Measurements from ENCODE around the gene PCDHGB1.
"Not testable (repeated sequence)": the region's sequence is repeated elsewhere in the genome, so short reads cannot be mapped to it uniquely, and the experiment has no call there.

Gene PCDHGB1

DNA sequence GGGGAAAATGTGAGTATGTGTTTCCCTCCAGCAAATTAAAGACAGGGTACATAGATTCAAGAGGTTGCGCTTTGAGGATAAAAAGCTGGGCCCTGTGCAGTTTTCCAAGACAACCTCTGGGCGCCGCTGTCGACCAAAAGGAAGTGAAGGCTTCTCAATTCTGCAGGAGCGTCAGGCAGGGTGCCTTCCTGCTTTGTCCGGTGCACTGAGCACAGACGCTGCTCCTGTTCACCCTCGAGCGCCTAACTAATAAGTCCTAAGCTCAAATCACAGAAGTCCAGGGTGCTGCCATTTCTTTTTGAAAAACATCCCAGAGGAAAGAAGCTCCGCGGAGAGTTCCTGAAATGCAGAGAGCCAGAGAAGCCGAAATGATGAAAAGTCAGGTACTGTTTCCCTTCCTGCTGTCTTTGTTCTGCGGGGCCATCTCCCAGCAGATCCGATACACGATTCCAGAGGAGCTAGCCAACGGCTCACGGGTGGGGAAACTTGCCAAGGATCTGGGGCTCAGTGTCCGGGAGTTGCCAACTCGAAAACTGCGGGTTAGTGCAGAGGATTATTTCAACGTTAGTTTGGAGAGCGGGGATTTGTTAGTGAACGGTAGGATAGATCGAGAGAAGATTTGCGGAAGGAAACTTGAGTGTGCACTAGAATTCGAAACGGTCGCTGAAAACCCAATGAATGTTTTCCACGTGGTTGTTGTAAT is at the start of gene PCDHGB1:
Gene PCDHGB1, plus strand, starts transcription at position 183 of the 703 bp plus-strand sequence. Its CDS starts 162 bp downstream, at position 345.
- no peak within 1 kb of the TSS for H3K9ac ChIP-seq (ENCODE audit: low read length)
- H3K36me3 ChIP-seq (ENCODE audit: control insufficient read depth, insufficient read depth, low read length): no peaks in the 10 kb centered on the region
- peaks cover 32% of the 10 kb centered on the region for H3K9me3 ChIP-seq (ENCODE audit: control insufficient read depth, insufficient read depth, low read depth, low read length)
- H3K27ac ChIP-seq (ENCODE audit: low read depth, low read length): no peak within 1 kb of the TSS
- no peaks in the 10 kb centered on the region for H3K4me1 ChIP-seq (ENCODE audit: control insufficient read depth, insufficient read depth, low read length)
- no peaks in the 10 kb centered on the region for H3K27me3 ChIP-seq (ENCODE audit: control insufficient read depth, insufficient read depth, low read length)
- peak within 1 kb of the TSS; percentile 47 for H3K4me3 ChIP-seq (ENCODE audit: low read depth, low read length)

DNA sequence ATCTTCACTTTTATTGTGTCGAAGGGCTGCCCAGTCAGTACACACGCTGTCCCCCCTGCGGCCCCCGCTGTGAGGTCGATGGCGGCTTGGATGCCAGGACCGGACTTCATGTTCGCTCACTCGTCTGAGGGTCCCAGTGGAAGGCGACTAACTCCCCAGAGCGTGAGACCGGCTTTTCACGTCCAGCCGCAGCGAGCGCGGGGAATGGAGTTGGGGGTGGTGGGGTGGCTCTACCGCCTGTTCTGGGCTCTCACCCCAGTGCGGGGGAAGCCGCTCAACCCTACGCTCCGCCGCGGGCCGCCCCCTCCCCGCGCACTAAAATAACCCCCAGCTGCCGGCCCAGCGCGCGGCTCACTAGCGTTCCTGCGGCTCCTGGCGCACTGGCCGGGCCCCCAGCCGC is 46.1 kb upstream of the PCDHGB1 start, which contains the start of gene SLC25A2:
Gene SLC25A2, minus strand, starts transcription at position 294 of the 400 bp plus-strand sequence. Its CDS starts 184 bp downstream, at position 110.
- Histone ChIP-seq H3K9me3 (ENCODE audit: control insufficient read depth, insufficient read depth, low read depth, low read length) (peaks cover 20% of the 10 kb centered on the region), H3K36me3 (ENCODE audit: control insufficient read depth, insufficient read depth, low read length) (no peaks in the 10 kb centered on the region), H3K4me1 (ENCODE audit: control insufficient read depth, insufficient read depth, low read length) (no peaks in the 10 kb centered on the region), H3K9ac (ENCODE audit: low read length) (no peak within 1 kb of the TSS), H3K27me3 (ENCODE audit: control insufficient read depth, insufficient read depth, low read length) (no peaks in the 10 kb centered on the region), H3K27ac (ENCODE audit: low read depth, low read length) (no peak within 1 kb of the TSS), H3K4me3 (ENCODE audit: low read depth, low read length) (no peak within 1 kb of the TSS)

DNA sequence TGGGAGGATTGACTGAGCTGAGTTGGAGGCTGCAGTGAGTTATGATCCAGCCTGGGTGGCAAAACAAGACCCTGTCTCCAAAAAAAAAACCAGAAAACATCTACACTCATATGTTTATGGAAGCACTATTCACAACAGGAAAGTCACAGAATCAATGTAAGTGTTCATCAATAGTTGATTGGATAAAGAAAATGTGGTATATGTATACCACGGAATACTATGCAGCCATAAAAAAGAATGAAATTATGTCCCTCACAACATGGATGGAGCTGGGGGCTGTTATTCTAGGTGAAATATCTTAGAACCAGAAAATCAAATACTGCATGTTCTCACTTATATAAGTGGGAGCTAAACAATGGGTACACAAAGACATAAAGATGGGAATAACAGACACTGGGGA is 43.3 kb upstream of the PCDHGB1 start:
- H3K9ac ChIP-seq (ENCODE audit: low read length): no peak overlapping the region
- peaks cover 20% of the 10 kb centered on the region for H3K9me3 ChIP-seq (ENCODE audit: control insufficient read depth, insufficient read depth, low read depth, low read length)
- H3K4me1 ChIP-seq (ENCODE audit: control insufficient read depth, insufficient read depth, low read length): no peaks in the 10 kb centered on the region
- no peaks in the 10 kb centered on the region for H3K27me3 ChIP-seq (ENCODE audit: control insufficient read depth, insufficient read depth, low read length)
- H3K27ac ChIP-seq (ENCODE audit: low read depth, low read length): no peak overlapping the region
- H3K4me3 ChIP-seq (ENCODE audit: low read depth, low read length): no peak overlapping the region
- H3K36me3 ChIP-seq (ENCODE audit: control insufficient read depth, insufficient read depth, low read length): no peaks in the 10 kb centered on the region

DNA sequence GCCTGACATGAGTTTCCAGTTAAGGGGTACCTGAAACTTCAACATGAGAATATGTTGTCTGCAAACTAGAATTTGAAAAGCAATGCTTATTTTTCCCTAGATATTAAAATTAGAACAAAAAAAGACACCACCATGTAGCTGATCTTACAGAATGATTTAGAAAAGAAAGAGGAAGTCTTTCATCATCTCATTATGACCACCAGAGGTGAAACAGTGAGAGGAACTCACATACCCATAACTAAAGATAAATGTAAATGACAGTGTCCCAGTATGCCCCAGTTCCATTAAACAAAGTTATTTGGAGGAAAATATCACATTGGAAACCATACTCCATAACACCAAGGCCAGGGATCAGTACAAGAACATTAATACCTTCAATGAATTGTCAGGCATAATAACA is 36.2 kb upstream of the PCDHGB1 start:
- Histone ChIP-seq H3K9me3 (ENCODE audit: control insufficient read depth, insufficient read depth, low read depth, low read length) (peaks cover 21% of the 10 kb centered on the region), H3K4me3 (ENCODE audit: low read depth, low read length) (no peak overlapping the region), H3K4me1 (ENCODE audit: control insufficient read depth, insufficient read depth, low read length) (no peaks in the 10 kb centered on the region), H3K9ac (ENCODE audit: low read length) (no peak overlapping the region), H3K36me3 (ENCODE audit: control insufficient read depth, insufficient read depth, low read length) (peaks cover 21% of the 10 kb centered on the region), H3K27ac (ENCODE audit: low read depth, low read length) (no peak overlapping the region), H3K27me3 (ENCODE audit: control insufficient read depth, insufficient read depth, low read length) (no peaks in the 10 kb centered on the region)

DNA sequence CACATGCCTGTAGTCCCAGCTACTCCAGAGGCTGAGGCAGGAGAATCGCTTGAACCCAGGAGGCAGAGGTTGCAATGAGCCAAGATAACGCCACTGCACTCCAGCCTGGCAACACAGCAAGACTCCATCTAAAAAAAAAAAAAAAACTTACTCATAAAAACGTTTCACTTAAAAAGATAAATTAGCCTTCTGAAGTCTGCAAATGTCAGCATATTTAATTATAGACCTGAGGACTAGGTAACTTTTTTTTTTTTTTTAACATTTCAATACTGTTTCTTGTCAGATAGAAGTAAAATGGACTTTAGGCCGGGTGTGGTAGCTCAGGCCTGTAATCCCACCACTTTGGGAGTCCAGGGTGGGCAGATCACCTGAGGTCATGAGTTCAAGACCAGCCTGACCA is 32.9 kb upstream of the PCDHGB1 start:
- Histone ChIP-seq H3K9me3 (ENCODE audit: control insufficient read depth, insufficient read depth, low read depth, low read length) (peaks cover 34% of the 10 kb centered on the region), H3K36me3 (ENCODE audit: control insufficient read depth, insufficient read depth, low read length) (peaks cover 34% of the 10 kb centered on the region)
- H3K4me1 ChIP-seq (ENCODE audit: control insufficient read depth, insufficient read depth, low read length); H3K27me3 ChIP-seq (ENCODE audit: control insufficient read depth, insufficient read depth, low read length); H3K9ac ChIP-seq (ENCODE audit: low read length); H3K27ac ChIP-seq (ENCODE audit: low read depth, low read length); H3K4me3 ChIP-seq (ENCODE audit: low read depth, low read length): not testable (repeated sequence)

DNA sequence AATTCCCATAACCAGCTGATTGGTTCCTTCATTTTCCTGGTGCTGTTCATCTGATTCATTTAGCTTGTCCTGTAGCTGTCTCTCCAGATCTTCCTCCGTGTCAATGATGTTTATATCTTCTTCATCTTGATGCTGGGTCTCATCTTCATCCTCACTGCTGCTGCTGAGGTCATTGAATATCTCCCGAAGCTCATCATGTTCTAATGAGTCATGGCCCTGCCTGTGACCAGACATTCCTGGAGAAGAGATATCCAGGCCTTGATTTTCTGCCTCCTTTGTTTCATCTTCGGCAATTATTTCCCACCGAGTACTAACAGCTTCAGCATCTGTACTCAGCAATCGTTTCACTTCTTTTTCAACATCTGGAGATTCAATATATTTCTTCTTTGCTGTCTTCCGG is 30.7 kb upstream of the PCDHGB1 start:
- H3K4me3 ChIP-seq (ENCODE audit: low read depth, low read length): peak overlapping the region; percentile 89
- peaks cover 34% of the 10 kb centered on the region for H3K9me3 ChIP-seq (ENCODE audit: control insufficient read depth, insufficient read depth, low read depth, low read length)
- H3K4me1 ChIP-seq (ENCODE audit: control insufficient read depth, insufficient read depth, low read length): no peaks in the 10 kb centered on the region
- H3K27ac ChIP-seq (ENCODE audit: low read depth, low read length): no peak overlapping the region
- peaks cover 34% of the 10 kb centered on the region for H3K36me3 ChIP-seq (ENCODE audit: control insufficient read depth, insufficient read depth, low read length)
- H3K9ac ChIP-seq (ENCODE audit: low read length): no peak overlapping the region
- no peaks in the 10 kb centered on the region for H3K27me3 ChIP-seq (ENCODE audit: control insufficient read depth, insufficient read depth, low read length)

DNA sequence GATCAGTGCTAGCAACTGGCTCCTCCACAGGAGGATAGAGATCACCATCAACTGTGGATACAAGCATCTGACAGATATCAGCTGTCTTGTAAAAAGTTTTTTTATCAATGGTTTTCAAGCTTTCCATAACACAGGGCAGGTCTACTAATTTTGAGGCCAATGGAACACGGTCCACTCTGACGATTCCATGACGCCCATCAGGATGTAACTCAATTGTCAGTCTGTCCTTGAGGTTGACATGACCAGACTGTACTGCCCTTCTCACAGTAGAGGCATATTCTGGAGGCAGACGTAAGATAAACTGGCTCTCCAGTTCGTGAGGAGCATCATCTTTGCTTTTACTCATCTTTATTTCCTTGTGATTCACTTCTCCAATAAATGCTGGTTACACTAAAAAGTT is 30.2 kb upstream of the PCDHGB1 start:
- H3K27me3 ChIP-seq (ENCODE audit: control insufficient read depth, insufficient read depth, low read length): no peaks in the 10 kb centered on the region
- H3K36me3 ChIP-seq (ENCODE audit: control insufficient read depth, insufficient read depth, low read length): peaks cover 34% of the 10 kb centered on the region
- H3K27ac ChIP-seq (ENCODE audit: low read depth, low read length): no peak overlapping the region
- H3K9me3 ChIP-seq (ENCODE audit: control insufficient read depth, insufficient read depth, low read depth, low read length): peaks cover 32% of the 10 kb centered on the region
- peak overlapping the region; percentile 89 for H3K4me3 ChIP-seq (ENCODE audit: low read depth, low read length)
- peak overlapping the region; percentile 96 for H3K9ac ChIP-seq (ENCODE audit: low read length)
- H3K4me1 ChIP-seq (ENCODE audit: control insufficient read depth, insufficient read depth, low read length): no peaks in the 10 kb centered on the region

DNA sequence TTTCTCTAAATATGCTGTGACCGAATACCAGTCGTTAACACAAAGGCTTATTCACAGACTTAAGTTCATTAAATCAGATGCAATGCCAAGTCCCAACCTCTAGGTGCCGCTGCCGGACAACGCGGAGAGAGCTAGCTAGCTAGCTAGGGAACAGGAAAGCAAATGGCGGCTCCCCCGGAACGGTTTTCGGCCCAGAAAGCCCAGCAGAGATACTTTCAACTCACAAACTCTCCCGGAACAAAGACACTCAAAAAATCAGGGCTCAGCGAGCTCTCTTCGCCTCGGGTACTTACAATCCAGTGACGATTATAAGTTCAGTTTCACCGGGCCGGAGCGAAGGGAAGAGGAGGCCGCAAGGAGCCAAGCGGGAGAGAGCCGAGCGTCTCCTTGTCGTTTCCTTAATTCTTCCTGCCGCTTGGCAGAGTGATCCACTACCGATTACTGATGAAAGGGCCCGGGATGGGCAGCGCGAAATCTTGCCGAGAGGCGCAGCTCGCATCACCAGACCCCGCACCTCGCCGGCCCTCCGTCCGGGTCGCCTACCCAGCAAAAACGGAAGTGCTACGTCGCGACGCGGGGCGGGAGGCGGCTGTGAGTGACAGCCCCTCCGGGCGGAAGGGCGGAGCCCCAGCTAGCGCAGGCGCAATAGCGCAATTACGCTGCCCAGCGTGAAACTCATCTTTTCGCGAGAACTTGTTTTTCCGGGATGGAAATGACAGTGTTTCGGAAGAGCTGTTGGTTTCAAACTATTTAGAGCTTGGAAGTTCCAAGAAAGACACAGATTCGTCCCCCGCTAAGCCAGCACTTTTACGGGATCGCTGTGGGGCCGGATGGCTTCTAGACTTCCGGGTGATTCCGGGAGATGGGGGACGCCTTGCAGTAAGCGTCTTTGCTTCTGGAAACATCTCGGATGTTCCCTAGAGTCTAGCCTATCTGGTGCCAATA is 29.4 kb upstream of the PCDHGB1 start, which contains the start of gene TAF7:
Gene TAF7, minus strand, starts transcription at position 560 of the 945 bp plus-strand sequence. CDS start 740 bp downstream, outside the sequence.
- H3K4me1 ChIP-seq (ENCODE audit: control insufficient read depth, insufficient read depth, low read length): no peaks in the 10 kb centered on the region
- H3K4me3 ChIP-seq (ENCODE audit: low read depth, low read length): peak within 1 kb of the TSS; percentile 89
- H3K9ac ChIP-seq (ENCODE audit: low read length): peak within 1 kb of the TSS; percentile 96
- no peaks in the 10 kb centered on the region for H3K27me3 ChIP-seq (ENCODE audit: control insufficient read depth, insufficient read depth, low read length)
- H3K36me3 ChIP-seq (ENCODE audit: control insufficient read depth, insufficient read depth, low read length): peaks cover 33% of the 10 kb centered on the region
- H3K27ac ChIP-seq (ENCODE audit: low read depth, low read length): peak within 1 kb of the TSS; percentile 99
- H3K9me3 ChIP-seq (ENCODE audit: control insufficient read depth, insufficient read depth, low read depth, low read length): peaks cover 24% of the 10 kb centered on the region

DNA sequence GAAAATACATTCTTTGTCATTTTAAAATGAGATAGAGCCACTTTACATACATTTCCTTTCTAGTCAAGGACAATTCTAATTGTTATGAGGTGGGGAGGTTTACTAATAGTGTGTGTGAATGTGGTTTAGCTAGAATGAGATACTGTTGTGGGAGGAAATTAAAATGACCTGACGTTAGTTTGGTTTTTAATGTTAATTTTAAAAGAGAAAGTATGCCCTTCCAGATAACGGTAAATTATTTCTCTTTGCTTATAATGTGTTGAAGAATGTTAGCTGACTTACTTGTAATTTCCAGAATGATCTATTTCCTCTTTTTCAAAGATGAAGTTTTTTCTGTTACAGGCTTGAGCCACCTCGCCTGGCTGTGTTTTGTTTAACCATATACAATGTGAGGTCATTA is 27.6 kb upstream of the PCDHGB1 start:
- Histone ChIP-seq H3K27me3 (ENCODE audit: control insufficient read depth, insufficient read depth, low read length) (no peaks in the 10 kb centered on the region), H3K4me1 (ENCODE audit: control insufficient read depth, insufficient read depth, low read length) (no peaks in the 10 kb centered on the region), H3K27ac (ENCODE audit: low read depth, low read length) (no peak overlapping the region), H3K9ac (ENCODE audit: low read length) (no peak overlapping the region), H3K36me3 (ENCODE audit: control insufficient read depth, insufficient read depth, low read length) (peaks cover 23% of the 10 kb centered on the region), H3K9me3 (ENCODE audit: control insufficient read depth, insufficient read depth, low read depth, low read length) (peaks cover 24% of the 10 kb centered on the region), H3K4me3 (ENCODE audit: low read depth, low read length) (no peak overlapping the region)

DNA sequence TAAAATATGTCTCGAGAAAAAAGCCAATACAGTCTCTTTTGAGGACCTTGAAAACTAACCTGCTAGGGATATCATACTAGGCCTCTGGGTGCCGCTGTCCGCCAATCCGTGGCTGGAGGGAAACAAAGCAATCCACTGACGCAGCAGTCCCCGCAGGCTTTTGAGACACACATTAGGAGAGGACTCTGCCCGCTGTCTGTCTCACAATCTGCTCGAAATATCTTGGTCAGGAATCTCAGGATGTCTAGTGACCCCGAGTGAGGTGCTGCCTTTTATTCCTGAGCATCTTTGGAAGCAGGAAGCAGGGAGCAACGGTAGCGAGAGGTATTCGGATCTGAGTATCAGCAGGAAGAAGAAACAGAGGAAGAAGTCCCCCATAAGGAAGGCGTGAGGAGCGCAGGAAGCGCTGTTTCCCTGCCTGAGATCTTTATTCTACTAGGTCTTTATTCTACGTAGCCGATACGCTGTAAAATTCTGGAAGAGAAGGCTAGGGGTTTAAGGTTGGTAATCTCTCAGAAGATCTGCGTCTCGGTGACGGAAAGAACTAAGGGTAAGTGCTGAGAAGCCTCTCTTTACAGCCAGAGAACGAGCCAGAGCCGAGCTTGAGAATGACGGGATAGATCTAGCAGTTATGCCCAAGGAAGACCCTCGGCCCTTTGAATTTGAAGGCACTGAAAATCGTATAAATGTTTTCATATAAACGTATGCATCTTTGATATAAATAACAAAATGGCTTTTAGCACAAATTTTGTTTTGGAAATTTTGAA is 23.6 kb upstream of the PCDHGB1 start:
- H3K27me3 ChIP-seq (ENCODE audit: control insufficient read depth, insufficient read depth, low read length): no peaks in the 10 kb centered on the region
- peak overlapping the region; percentile 51 for H3K4me3 ChIP-seq (ENCODE audit: low read depth, low read length)
- peak overlapping the region; percentile 57 for H3K9ac ChIP-seq (ENCODE audit: low read length)
- H3K9me3 ChIP-seq (ENCODE audit: control insufficient read depth, insufficient read depth, low read depth, low read length): peaks cover 13% of the 10 kb centered on the region
- H3K36me3 ChIP-seq (ENCODE audit: control insufficient read depth, insufficient read depth, low read length): no peaks in the 10 kb centered on the region
- no peaks in the 10 kb centered on the region for H3K4me1 ChIP-seq (ENCODE audit: control insufficient read depth, insufficient read depth, low read length)
- no peak overlapping the region for H3K27ac ChIP-seq (ENCODE audit: low read depth, low read length)
